Activated CD8-positive, alpha-beta memory T cell treated with anti-CD3 and anti-CD28 coated beads for 24 hours (primary cell): ENCODE results near the gene PAGE4.

Experiments used
- DNase-seq: peaks from one replicate; pipeline ENCODE4 v3.0.0-alpha.2; 2020

PAGE4 gene

GRCh38 chrX:49829016-49829415 is at the start of gene PAGE4:
Gene PAGE4, plus strand, starts transcription at chrX:49829303. Its CDS starts 1,126 bp downstream, at chrX:49830429.
- DNase-seq, result no peak

- no peak for DNase-seq
These were observed 44.3 kb upstream of the PAGE4 start for GRCh38 chrX:49784747-49785280.

- DNase-seq, result no peak
These were observed 36.7 kb upstream of the PAGE4 start for GRCh38 chrX:49792376-49792775.

- no peak for DNase-seq
These were observed 35.4 kb upstream of the PAGE4 start for GRCh38 chrX:49793686-49794085.

- DNase-seq, result no peak
These were observed 29.3 kb upstream of the PAGE4 start for GRCh38 chrX:49799828-49800227.

GRCh38 chrX:49809891-49810632 is 19.0 kb upstream of the PAGE4 start:
- no peak for DNase-seq

GRCh38 chrX:49812177-49812576 is 16.9 kb upstream of the PAGE4 start:
- DNase-seq, result no peak

- no peak for DNase-seq
These were observed 12.7 kb upstream of the PAGE4 start for GRCh38 chrX:49816435-49816834.

- DNase-seq, result no peak
These were observed 9.3 kb downstream of the PAGE4 start for GRCh38 chrX:49838374-49838773.

- peak; percentile 67 for DNase-seq
These were observed 11.6 kb downstream of the PAGE4 start for GRCh38 chrX:49840679-49841078.

GRCh38 chrX:49842621-49843020 is 13.5 kb downstream of the PAGE4 start:
- no peak for DNase-seq

GRCh38 chrX:49844611-49845010 is 15.5 kb downstream of the PAGE4 start:
- no peak for DNase-seq

- DNase-seq, result no peak
These were observed 16.7 kb downstream of the PAGE4 start for GRCh38 chrX:49845701-49846403.

GRCh38 chrX:49846522-49846921 is 17.4 kb downstream of the PAGE4 start:
- DNase-seq, result no peak

GRCh38 chrX:49848275-49848674 is 19.2 kb downstream of the PAGE4 start:
- no peak for DNase-seq

- no peak for DNase-seq
These were observed 20.9 kb downstream of the PAGE4 start for GRCh38 chrX:49850028-49850427.

GRCh38 chrX:49853661-49854060 is 24.6 kb downstream of the PAGE4 start:
- no peak for DNase-seq

GRCh38 chrX:49856819-49857218 is 27.7 kb downstream of the PAGE4 start:
- DNase-seq, result no peak

- no peak for DNase-seq
These were observed 29.2 kb downstream of the PAGE4 start for GRCh38 chrX:49858341-49858740.

- DNase-seq, result no peak
These were observed 30.4 kb downstream of the PAGE4 start for GRCh38 chrX:49859491-49859890.

GRCh38 chrX:49860867-49861535 is 31.9 kb downstream of the PAGE4 start:
- DNase-seq, result no peak

GRCh38 chrX:49862093-49862492 is 33.0 kb downstream of the PAGE4 start:
- no peak for DNase-seq

- DNase-seq, result no peak
These were observed 39.6 kb downstream of the PAGE4 start for GRCh38 chrX:49868739-49869138.

- no peak for DNase-seq
These were observed 47.6 kb downstream of the PAGE4 start for GRCh38 chrX:49876750-49877149.
